Measurements from ENCODE around the gene PLEKHH1. TPM values are rescaled to one million over a fixed set of nuclear protein-coding genes. Genes with fewer than 3 reads are reported as not detected.

The PLEKHH1 gene
- total RNA-seq, 2 experiments from 2014 or later = 0.16 to 0.53 TPM

DNA sequence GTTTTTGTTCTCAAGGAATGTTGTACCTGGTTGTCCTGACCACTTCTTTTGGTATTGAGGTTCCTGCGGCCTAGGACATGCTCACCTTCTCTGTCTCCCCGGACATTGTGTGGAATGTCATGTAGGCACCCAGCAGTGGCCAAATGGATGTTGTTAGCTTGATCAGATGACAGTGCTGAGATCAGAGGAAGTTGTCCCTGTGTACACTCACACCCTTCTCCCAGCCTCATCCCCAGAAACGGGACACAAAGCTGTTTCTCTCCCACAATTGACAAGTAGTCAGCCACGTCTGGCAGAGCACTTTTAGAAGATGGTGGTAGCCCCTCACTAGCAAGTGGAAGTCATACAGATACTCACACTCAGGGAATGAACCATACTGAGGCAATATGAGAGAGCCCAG, 3.0 kb downstream of the PLEKHH1 start:
- ChIA-PET CTCF (no interaction called here), POLR2A (no interaction called here)
- H3K9me3 ChIP-seq (ENCODE audit: control insufficient read depth in 1 of 2, insufficient read depth in 1 of 2, low read length in 2 of 2) = no peaks in the 10 kb centered on the region
- TF ChIP-seq, protein P1, sequence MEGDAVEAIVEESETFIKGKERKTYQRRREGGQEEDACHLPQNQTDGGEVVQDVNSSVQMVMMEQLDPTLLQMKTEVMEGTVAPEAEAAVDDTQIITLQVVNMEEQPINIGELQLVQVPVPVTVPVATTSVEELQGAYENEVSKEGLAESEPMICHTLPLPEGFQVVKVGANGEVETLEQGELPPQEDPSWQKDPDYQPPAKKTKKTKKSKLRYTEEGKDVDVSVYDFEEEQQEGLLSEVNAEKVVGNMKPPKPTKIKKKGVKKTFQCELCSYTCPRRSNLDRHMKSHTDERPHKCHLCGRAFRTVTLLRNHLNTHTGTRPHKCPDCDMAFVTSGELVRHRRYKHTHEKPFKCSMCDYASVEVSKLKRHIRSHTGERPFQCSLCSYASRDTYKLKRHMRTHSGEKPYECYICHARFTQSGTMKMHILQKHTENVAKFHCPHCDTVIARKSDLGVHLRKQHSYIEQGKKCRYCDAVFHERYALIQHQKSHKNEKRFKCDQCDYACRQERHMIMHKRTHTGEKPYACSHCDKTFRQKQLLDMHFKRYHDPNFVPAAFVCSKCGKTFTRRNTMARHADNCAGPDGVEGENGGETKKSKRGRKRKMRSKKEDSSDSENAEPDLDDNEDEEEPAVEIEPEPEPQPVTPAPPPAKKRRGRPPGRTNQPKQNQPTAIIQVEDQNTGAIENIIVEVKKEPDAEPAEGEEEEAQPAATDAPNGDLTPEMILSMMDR (IDR thresholded peaks at IDR 0.05) = no peak
- peaks cover 9 to 10% of the 10 kb centered on the region in 2 experiments for H3K27me3 ChIP-seq (ENCODE audit: control insufficient read depth in 1 of 2, insufficient read depth in 2 of 2, low read length in 2 of 2)
- no peak for ATAC-seq (ENCODE audit: poor library complexity)
- no peaks in the 10 kb centered on the region for H3K36me3 ChIP-seq (ENCODE audit: insufficient read depth, low read length)
- Mint-ChIP-seq H3K27me3 (peaks cover 56% of the 10 kb centered on the region), H3K4me1 (ENCODE audit: low read depth) (peaks cover 4% of the 10 kb centered on the region), H3K27ac (no peak overlapping the region), H3K4me3 (no peak overlapping the region), H3K36me3 (ENCODE audit: low read depth) (no peaks in the 10 kb centered on the region), H3K9me3 (no peaks in the 10 kb centered on the region)
- peaks cover 11% of the 10 kb centered on the region for H3K4me1 ChIP-seq (ENCODE audit: insufficient read depth, low read length)
- no peak overlapping the region for H3K27ac ChIP-seq (ENCODE audit: low read depth in 1 of 2, low read length in 2 of 2)
- H3K4me3 ChIP-seq (ENCODE audit: low read length) = no peak overlapping the region
- DNase-seq = no peak
- intact Hi-C loops (cut with DNase I, micrococcal nuclease) = no loop called here

DNA sequence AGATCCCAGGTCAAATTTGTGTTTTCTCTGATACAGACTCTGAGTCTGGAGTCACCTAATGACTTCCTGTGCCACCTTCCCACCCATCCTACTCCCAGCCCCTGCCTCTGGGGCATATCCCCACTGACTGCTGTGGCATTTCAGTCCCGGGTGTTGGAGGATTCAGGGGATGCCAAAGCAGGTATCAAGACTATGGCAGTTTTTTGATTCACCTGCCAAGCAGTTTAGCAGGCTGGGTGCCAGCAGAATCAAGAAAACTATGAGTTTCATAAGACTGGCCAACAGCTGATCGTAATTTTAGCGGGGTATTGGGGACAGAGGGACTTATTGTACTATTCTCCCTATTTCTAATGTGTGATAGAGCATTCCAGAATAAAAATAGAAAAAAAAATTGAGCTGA, 4.6 kb downstream of the PLEKHH1 start:
- no peak for ATAC-seq (ENCODE audit: poor library complexity)
- no peak for DNase-seq
- Mint-ChIP-seq H3K36me3 (ENCODE audit: low read depth) (no peaks in the 10 kb centered on the region), H3K27ac (no peak overlapping the region), H3K27me3 (peaks cover 63% of the 10 kb centered on the region), H3K4me1 (ENCODE audit: low read depth) (peaks cover 15% of the 10 kb centered on the region), H3K4me3 (no peak overlapping the region), H3K9me3 (no peaks in the 10 kb centered on the region)
- Histone ChIP-seq H3K27ac (ENCODE audit: low read depth in 1 of 2, low read length in 2 of 2) (no peak overlapping the region), H3K27me3 (ENCODE audit: control insufficient read depth in 1 of 2, insufficient read depth in 2 of 2, low read length in 2 of 2) (peaks cover 10 to 15% of the 10 kb centered on the region in 2 experiments), H3K9me3 (ENCODE audit: control insufficient read depth in 1 of 2, insufficient read depth in 1 of 2, low read length in 2 of 2) (no peaks in the 10 kb centered on the region), H3K4me3 (ENCODE audit: low read length) (no peak overlapping the region), H3K4me1 (ENCODE audit: insufficient read depth, low read length) (peaks cover 16% of the 10 kb centered on the region), H3K36me3 (ENCODE audit: insufficient read depth, low read length) (no peaks in the 10 kb centered on the region)
- ChIA-PET POLR2A (no interaction called here), CTCF (no interaction called here)
- intact Hi-C loops (cut with DNase I, micrococcal nuclease) = no loop called here
- TF ChIP-seq, protein P1 (IDR thresholded peaks at IDR 0.05) = no peak

DNA sequence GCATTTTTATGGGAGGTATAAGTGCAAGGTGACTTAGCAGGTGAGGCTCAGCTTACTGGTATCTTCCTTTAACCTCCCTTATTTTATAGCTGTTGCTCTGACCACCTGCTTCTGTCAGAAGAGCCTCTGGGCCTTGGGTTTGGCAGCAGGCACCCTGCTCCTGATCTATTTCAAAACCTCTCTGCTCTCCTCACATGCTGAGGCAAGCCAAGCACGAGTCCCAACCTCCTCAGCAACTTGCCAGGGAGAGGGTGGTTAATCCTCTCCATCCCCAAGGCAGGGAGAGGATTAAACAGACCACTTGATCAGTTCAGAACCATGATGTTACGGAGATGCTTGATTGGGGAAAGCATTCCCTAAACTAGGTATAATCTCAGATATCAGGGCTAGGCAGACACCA, 5.4 kb downstream of the PLEKHH1 start:
- ChIA-PET CTCF (interaction anchor here (1.2 kb wide), 1 partner anchor 33 kb away, joined by 3 read pairs; no protein-coding TSS in a partner anchor), POLR2A (no interaction called here)
- DNase-seq = no peak
- peaks cover 14 to 15% of the 10 kb centered on the region in 2 experiments for H3K27me3 ChIP-seq (ENCODE audit: control insufficient read depth in 1 of 2, insufficient read depth in 2 of 2, low read length in 2 of 2)
- H3K9me3 ChIP-seq (ENCODE audit: control insufficient read depth in 1 of 2, insufficient read depth in 1 of 2, low read length in 2 of 2) = no peaks in the 10 kb centered on the region
- TF ChIP-seq, protein P1 (IDR thresholded peaks at IDR 0.05) = no peak
- Mint-ChIP-seq H3K9me3 (no peaks in the 10 kb centered on the region), H3K36me3 (ENCODE audit: low read depth) (no peaks in the 10 kb centered on the region), H3K4me1 (ENCODE audit: low read depth) (peaks cover 14% of the 10 kb centered on the region), H3K27me3 (peaks cover 71% of the 10 kb centered on the region), H3K4me3 (no peak overlapping the region), H3K27ac (no peak overlapping the region)
- H3K4me3 ChIP-seq (ENCODE audit: low read length) = no peak overlapping the region
- no peak overlapping the region for H3K27ac ChIP-seq (ENCODE audit: low read depth in 1 of 2, low read length in 2 of 2)
- no peaks in the 10 kb centered on the region for H3K36me3 ChIP-seq (ENCODE audit: insufficient read depth, low read length)
- ATAC-seq (ENCODE audit: poor library complexity) = no peak
- intact Hi-C loops (cut with DNase I, micrococcal nuclease) = no loop called here
- peaks cover 13% of the 10 kb centered on the region for H3K4me1 ChIP-seq (ENCODE audit: insufficient read depth, low read length)

Data from CD4-positive, alpha-beta T cell (primary cell).